GM18951 (cell line): ENCODE data around the gene GALNS.

Experiments
- POLR2A ChIP-seq: IDR thresholded peaks from 4 replicates; pipeline ENCODE4 v1.6.1; 2011; ENCODE audit warnings: mild to moderate bottlenecking; ENCODE audit not compliant: insufficient read length, insufficient read depth; ENCODE audit errors: extremely low read depth
- in situ Hi-C: fragments of 300-500 bp; cut with MboI; formaldehyde crosslinking; loops from one replicate; pipeline ENCODE4 v1.12.0; 2022; ENCODE audit warnings: low sequenced_read_pairs, mixed read lengths, inconsistent platforms; ENCODE audit not compliant: unreplicated experiment

GALNS gene

GRCh38 chr16:88764080-88764479, 92.7 kb downstream of the GALNS start:
- in situ Hi-C loops: no loop called here
- TF ChIP-seq POLR2A: no peak
